ENCODE results near the gene GPSM3.
"Not testable (repeated sequence)": the region's sequence is repeated elsewhere in the genome, so short reads cannot be mapped to it uniquely, and the experiment has no call there.

Gene GPSM3

GRCh38 chr6:32192608-32193039 is at the start of gene GPSM3:
TSS of gene GPSM3 (minus strand) at chr6:32192643. CDS start at chr6:32192513, 130 bp downstream.
- DNase-seq (ENCODE audit: low read depth in 2 of 2) = no peak

DNA sequence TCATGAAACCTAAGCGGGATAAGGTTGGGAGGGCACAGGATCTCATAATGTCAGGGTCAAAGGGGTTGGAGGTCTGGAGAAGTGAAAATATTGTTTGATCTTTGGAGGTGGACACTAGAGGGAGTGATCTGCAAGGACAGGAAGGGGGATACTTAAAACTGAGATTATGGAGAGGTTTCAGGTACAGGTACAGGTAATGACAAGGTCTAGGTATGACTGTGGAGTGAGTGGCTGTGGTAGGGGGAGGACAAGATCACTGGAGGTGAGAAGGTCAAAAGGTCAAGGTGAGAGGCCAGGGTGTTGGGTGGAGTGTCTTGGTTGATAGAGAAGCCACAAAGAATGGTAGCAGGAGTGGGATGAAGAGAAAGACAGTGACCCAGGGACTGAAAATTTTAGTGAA is 48.2 kb upstream of the GPSM3 start:
- DNase-seq (ENCODE audit: low read depth in 2 of 2) = no peak

- DNase-seq (ENCODE audit: low read depth in 2 of 2) = no peak
Observed at GRCh38 chr6:32239462-32239861, 47.0 kb upstream of the GPSM3 start.

DNA sequence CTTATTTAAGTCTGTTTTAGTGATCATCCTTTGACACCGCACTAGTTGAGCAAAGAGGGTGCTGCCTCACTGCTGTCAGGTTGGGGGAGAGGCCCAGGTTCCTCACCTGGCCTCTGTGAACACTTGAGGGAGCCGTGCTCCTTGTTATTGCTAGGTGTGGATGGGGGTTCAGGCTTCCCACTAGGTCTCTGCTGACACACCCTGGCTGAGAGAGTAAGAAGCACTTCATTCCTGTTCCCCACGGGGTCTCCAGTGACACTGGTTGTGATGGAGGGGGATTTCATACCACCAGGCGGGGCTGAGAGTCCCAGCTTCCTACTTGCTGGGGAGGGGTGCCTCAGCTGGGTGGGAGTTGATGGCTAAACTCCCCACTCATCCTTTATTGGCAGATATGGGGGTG is 42.5 kb upstream of the GPSM3 start:
- no peak for DNase-seq (ENCODE audit: low read depth in 2 of 2)

- DNase-seq (ENCODE audit: low read depth in 2 of 2) = no peak
Observed at GRCh38 chr6:32226434-32226833, 34.0 kb upstream of the GPSM3 start.

DNA sequence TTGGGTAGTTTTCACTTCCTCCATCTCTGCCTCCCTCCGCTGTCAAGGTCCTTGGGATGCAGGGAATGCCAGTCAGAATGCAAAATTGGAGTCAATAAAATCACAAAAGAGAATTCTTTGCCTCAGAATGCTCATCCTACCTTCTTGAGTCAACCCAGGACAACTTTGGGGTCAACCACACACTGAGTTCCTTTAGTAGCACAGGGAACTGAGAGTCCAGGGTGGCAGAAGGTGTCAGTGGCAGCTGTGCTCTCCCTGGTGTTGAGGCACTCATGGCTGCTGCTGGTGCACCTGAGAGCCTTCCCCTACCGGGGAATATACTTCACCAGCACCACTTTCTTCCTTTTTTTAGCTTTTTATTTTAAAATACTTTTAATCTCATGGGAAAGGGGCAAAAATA is 32.3 kb upstream of the GPSM3 start:
- DNase-seq (ENCODE audit: low read depth in 2 of 2) = no peak

GRCh38 chr6:32223258-32224235 is 31.1 kb upstream of the GPSM3 start, which contains the start of gene NOTCH4:
TSS of gene NOTCH4 (minus strand) at chr6:32224067. CDS start at chr6:32223928, 139 bp downstream.
- no peak for DNase-seq (ENCODE audit: low read depth in 2 of 2)

- DNase-seq (ENCODE audit: low read depth in 2 of 2) = no peak
Observed at GRCh38 chr6:32222333-32223230, 30.1 kb upstream of the GPSM3 start.

- no peak for DNase-seq (ENCODE audit: low read depth in 2 of 2)
Observed at GRCh38 chr6:32220021-32220420, 27.6 kb upstream of the GPSM3 start.

GRCh38 chr6:32218167-32218566 is 25.7 kb upstream of the GPSM3 start:
- no peak for DNase-seq (ENCODE audit: low read depth in 2 of 2)

GRCh38 chr6:32216998-32217397 is 24.6 kb upstream of the GPSM3 start:
- no peak for DNase-seq (ENCODE audit: low read depth in 2 of 2)

GRCh38 chr6:32216285-32216684 is 23.8 kb upstream of the GPSM3 start:
- DNase-seq (ENCODE audit: low read depth in 2 of 2) = no peak

DNA sequence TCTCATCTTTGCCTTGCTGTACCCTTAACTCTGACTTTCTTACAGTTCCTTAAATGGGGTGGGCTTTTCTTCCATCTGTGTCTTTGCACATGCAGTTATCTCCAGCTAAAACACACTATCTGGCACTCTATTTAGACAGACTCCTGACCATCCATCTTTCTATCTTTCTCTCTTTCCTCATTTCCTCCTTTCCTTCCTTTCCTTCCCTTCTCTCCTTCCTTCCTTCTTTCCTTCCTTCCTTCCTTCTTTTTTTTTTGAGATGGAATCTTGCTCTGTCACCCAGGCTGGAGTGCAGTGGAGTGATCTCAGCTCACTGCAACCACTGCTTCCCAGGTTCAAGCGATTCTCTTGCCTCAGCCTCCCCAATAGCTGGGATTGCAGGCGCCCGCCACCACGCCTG is 23.2 kb upstream of the GPSM3 start:
- no peak for DNase-seq (ENCODE audit: low read depth in 2 of 2)

DNA sequence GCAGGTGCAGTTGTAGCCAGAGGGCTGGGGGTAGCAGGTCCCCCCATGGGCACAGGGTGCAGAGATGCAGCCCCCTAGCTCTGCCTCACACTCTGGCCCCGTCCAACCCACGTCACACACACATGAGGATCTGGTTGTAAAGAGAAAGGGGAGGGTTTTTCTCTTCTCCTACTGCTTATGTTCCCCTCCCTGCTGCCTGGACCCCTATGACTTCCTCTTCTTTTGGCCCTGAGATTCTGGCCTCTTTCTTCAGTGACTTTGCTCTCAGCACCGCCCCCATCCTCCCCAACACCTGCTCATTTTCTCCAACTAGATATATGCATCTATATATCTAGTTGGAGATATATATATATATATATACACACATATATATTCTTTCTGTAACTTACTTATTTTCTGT is 21.7 kb upstream of the GPSM3 start:
- DNase-seq (ENCODE audit: low read depth in 2 of 2) = no peak

DNA sequence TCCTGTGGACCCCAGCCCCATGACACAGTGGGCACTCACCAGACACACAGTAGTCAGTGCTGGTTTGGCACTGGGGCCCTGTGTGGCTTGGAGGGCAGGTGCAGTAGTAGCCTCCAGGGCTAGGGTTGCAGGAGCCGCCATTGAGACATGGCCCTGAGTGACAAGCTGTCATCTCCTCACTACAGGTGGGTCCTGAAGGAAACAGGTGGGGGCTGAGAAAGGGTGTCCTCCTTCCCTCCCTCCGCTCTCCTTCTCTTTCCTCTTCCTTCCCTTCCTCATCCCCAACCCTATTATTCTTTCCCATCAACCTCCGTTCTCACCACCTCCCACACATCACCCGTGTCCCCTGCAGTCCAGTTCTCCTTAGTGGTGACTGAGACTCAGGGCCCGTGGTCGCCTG is 21.2 kb upstream of the GPSM3 start:
- DNase-seq (ENCODE audit: low read depth in 2 of 2) = no peak

GRCh38 chr6:32212076-32212760 is 19.8 kb upstream of the GPSM3 start:
- no peak for DNase-seq (ENCODE audit: low read depth in 2 of 2)

DNA sequence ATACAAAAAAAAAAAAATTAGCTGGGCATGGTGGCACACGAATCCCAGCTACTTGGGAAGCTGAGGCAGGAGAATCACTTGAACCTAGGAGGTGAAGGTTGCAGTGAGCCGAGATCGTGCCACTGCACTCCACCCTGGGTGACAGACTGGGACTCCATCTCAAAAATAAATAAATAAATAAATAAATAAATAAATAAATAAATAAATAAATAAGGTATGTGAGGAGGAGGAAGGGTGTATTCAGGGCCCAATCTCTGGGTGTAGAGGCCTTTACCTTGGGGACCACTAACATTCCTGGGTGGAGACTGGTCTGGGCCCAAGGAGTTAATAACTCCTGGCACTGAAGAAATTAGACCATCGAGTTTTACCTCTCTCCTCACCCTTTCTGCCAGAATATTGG is 19.0 kb upstream of the GPSM3 start:
- not testable (repeated sequence) for DNase-seq (ENCODE audit: low read depth in 2 of 2)

DNA sequence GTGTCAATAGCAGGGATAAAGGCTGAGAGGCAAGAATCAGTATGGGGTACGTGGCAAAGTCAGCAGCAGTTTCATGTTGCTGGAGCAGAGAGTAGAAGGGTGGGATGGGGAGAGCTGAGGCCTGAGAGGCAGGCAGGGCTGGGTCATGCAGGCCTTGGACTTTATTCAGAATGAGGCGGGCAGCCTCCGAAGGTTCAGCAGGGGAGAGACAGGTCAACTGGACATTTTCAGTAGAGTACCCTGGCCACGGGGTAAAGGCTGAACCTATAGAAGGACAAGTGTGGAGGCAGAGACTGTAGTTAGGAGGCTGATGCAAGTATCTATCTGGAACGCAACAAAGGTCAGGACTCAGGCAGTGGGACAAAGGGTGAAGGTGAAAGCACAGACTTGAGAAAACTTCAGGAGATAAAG is 17.8 kb upstream of the GPSM3 start:
- no peak for DNase-seq (ENCODE audit: low read depth in 2 of 2)

DNA sequence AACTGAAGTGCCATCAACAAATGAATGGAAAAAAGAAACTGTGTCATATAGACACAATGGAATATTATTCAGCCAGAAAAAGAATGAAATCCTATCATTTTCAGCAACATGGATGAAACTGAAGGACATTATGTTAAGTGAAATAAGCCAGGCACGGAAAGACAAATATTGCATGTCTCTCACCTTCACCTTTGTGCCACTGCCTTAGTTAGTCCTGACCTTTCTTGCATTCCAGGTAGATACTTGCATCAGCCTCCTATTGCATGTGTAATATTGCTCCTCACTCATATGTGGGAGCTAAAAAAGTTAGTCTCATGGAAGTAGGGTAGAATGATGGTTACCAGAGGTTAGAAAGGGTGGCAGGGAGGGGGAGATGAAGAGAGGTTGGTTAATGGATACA is 16.6 kb upstream of the GPSM3 start:
- DNase-seq (ENCODE audit: low read depth in 2 of 2) = no peak

- DNase-seq (ENCODE audit: low read depth in 2 of 2) = no peak
Observed at GRCh38 chr6:32204268-32204715, 11.8 kb upstream of the GPSM3 start.

DNA sequence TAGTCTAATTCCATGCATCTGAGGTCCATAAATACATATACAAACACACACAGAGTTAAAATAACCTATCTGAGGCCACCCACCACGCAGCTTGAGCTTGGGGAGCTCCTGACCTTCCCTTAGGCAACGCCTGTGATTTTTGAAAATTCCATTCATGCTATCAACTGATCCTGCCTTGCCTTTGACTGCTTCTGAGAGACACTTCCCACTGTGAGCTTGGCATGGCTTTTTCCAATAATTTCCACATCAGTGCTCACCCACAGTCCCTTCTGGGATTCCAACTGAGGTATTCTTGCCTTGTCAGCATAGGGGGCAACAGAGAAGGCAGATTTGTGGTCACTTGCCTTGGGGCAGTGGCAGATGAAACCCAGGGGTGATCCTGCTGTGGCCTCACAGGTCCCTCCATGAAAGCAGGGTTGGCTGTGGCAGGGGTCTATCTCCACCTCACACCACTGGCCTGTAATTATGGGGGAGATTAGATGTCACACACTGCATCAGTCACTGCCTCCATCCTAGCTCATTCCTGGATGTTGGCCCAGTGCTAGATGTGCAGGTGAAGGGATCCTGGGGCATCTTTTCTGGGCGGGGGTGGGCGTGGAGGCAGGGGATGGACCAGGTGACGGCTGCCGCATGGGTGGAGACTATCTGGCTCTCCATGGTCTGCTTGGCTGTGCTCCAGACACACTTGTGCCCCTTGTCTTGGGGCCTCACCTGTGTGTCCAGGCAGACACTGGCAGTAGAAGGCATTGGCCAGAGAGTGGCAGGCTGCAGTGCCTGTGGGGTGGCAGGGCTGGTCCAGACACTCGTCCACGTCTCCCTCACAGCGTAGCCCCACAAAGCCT is 11.2 kb upstream of the GPSM3 start:
- no peak for DNase-seq (ENCODE audit: low read depth in 2 of 2)
